ENCODE data around the gene ZNF717. TPM values are rescaled to one million over a fixed set of nuclear protein-coding genes. Genes with fewer than 3 reads are reported as not detected.
"Not testable (repeated sequence)": the region's sequence is repeated elsewhere in the genome, so short reads cannot be mapped to it uniquely, and the experiment has no call there.

The ZNF717 gene
- total and polyA plus RNA-seq, 3 experiments from 2014 or later, result 6.1 to 7.3 (median 7.2) TPM

GRCh38 chr3:75771631-75772030 lies 13.7 kb downstream of the ZNF717 start:
- POLR2A ChIA-PET; H3K4me3 ChIP-seq (ENCODE audit: low read length); H3K27me3 ChIP-seq (ENCODE audit: insufficient read depth, low read length, poor library complexity, severe bottlenecking); H3K4me1 Mint-ChIP-seq; DNase-seq; H3K27ac ChIP-seq (ENCODE audit: low read depth, low read length); H3K27me3 Mint-ChIP-seq; H3K36me3 ChIP-seq (ENCODE audit: insufficient read depth, low read length); H3K27ac Mint-ChIP-seq; H3K4me3 Mint-ChIP-seq; H3K9me3 ChIP-seq (ENCODE audit: low read length); CTCF ChIA-PET; H3K4me1 ChIP-seq (ENCODE audit: insufficient read depth, low read length): not testable (repeated sequence)
- Mint-ChIP-seq H3K9me3 (peaks cover 0 to 39% (median 27%) of the 10 kb centered on the region in 5 donors), H3K36me3 (peaks cover 14 to 52% (median 48%) of the 10 kb centered on the region in 3 donors)

GRCh38 chr3:75768303-75769017 lies 16.9 kb downstream of the ZNF717 start:
- H3K27me3 Mint-ChIP-seq, result no peaks in the 10 kb centered on the region

GRCh38 chr3:75737831-75738493 lies 47.4 kb downstream of the ZNF717 start:
- Histone ChIP-seq H3K27me3 (ENCODE audit: insufficient read depth, low read length, poor library complexity, severe bottlenecking) (no peaks in the 10 kb centered on the region), H3K27ac (ENCODE audit: low read depth, low read length) (no peak overlapping the region), H3K36me3 (ENCODE audit: insufficient read depth, low read length) (peaks cover 8% of the 10 kb centered on the region), H3K9me3 (ENCODE audit: low read length) (peaks cover 62% of the 10 kb centered on the region), H3K4me1 (ENCODE audit: insufficient read depth, low read length) (no peaks in the 10 kb centered on the region), H3K4me3 (ENCODE audit: low read length) (no peak overlapping the region)
- Mint-ChIP-seq H3K4me3 (no peak overlapping the region), H3K36me3 (peaks cover 6 to 85% (median 73%) of the 10 kb centered on the region in 3 donors), H3K4me1 (peaks cover 0 to 2% (median 0%) of the 10 kb centered on the region in 3 donors), H3K27me3 (no peaks in the 10 kb centered on the region), H3K9me3 (peaks cover 22 to 98% (median 91%) of the 10 kb centered on the region in 5 donors), H3K27ac (no peak overlapping the region)
- POLR2A ChIA-PET, result no interaction called here
- no peak for DNase-seq
- CTCF ChIA-PET, result no interaction called here

More at GRCh38 chr3:75768303-75769017, 16.9 kb downstream of the ZNF717 start:
- H3K27me3 ChIP-seq (ENCODE audit: insufficient read depth, low read length, poor library complexity, severe bottlenecking), result no peaks in the 10 kb centered on the region
- no peak for DNase-seq
- H3K9me3 ChIP-seq (ENCODE audit: low read length), result no peaks in the 10 kb centered on the region
- no peaks in the 10 kb centered on the region for H3K36me3 ChIP-seq (ENCODE audit: insufficient read depth, low read length)
- no peak overlapping the region for H3K4me3 ChIP-seq (ENCODE audit: low read length)
- peaks cover 23 to 76% (median 68%) of the 10 kb centered on the region in 3 donors for H3K36me3 Mint-ChIP-seq
- H3K27ac ChIP-seq (ENCODE audit: low read depth, low read length), result no peak overlapping the region
- peaks cover 11 to 65% (median 47%) of the 10 kb centered on the region in 5 donors for H3K9me3 Mint-ChIP-seq
- peaks cover 6 to 11% (median 6%) of the 10 kb centered on the region in 3 donors for H3K4me1 Mint-ChIP-seq
- CTCF ChIA-PET, result no interaction called here
- H3K4me1 ChIP-seq (ENCODE audit: insufficient read depth, low read length), result no peaks in the 10 kb centered on the region
- peak overlapping the region in 3 of 7 donors; percentile 22 to 44 (median 37) for H3K4me3 Mint-ChIP-seq
- POLR2A ChIA-PET, result no interaction called here
- H3K27ac Mint-ChIP-seq, result peak overlapping the region in 1 of 8 donors; percentile 61

GRCh38 chr3:75727985-75728384 lies 57.4 kb downstream of the ZNF717 start:
- H3K4me3 ChIP-seq (ENCODE audit: low read length), result no peak overlapping the region
- no peaks in the 10 kb centered on the region for H3K36me3 ChIP-seq (ENCODE audit: insufficient read depth, low read length)
- ChIA-PET POLR2A (no interaction called here), CTCF (no interaction called here)
- H3K36me3 Mint-ChIP-seq, result peaks cover 9 to 70% (median 62%) of the 10 kb centered on the region in 3 donors
- peaks cover 0 to under 1% (median 0%) of the 10 kb centered on the region in 3 donors for H3K4me1 Mint-ChIP-seq
- no peak for DNase-seq
- H3K4me3 Mint-ChIP-seq, result peak overlapping the region in 1 of 7 donors; percentile 29
- H3K27me3 Mint-ChIP-seq, result no peaks in the 10 kb centered on the region
- peaks cover 60 to 96% (median 92%) of the 10 kb centered on the region in 5 donors for H3K9me3 Mint-ChIP-seq
- H3K9me3 ChIP-seq (ENCODE audit: low read length), result peaks cover 12% of the 10 kb centered on the region
- no peaks in the 10 kb centered on the region for H3K27me3 ChIP-seq (ENCODE audit: insufficient read depth, low read length, poor library complexity, severe bottlenecking)
- H3K4me1 ChIP-seq (ENCODE audit: insufficient read depth, low read length), result no peaks in the 10 kb centered on the region
- H3K27ac Mint-ChIP-seq, result no peak overlapping the region
- H3K27ac ChIP-seq (ENCODE audit: low read depth, low read length), result no peak overlapping the region

GRCh38 chr3:75692061-75692460 lies 93.3 kb downstream of the ZNF717 start:
- peaks cover 22 to 42% (median 38%) of the 10 kb centered on the region in 5 donors for H3K9me3 Mint-ChIP-seq
- DNase-seq, result no peak
- no peaks in the 10 kb centered on the region for H3K4me1 Mint-ChIP-seq
- no peak overlapping the region for H3K4me3 ChIP-seq (ENCODE audit: low read length)
- H3K9me3 ChIP-seq (ENCODE audit: low read length), result peaks cover under 1% of the 10 kb centered on the region
- no peaks in the 10 kb centered on the region for H3K4me1 ChIP-seq (ENCODE audit: insufficient read depth, low read length)
- H3K36me3 Mint-ChIP-seq, result peaks cover 0 to 2% (median 0%) of the 10 kb centered on the region in 3 donors
- no peaks in the 10 kb centered on the region for H3K27me3 Mint-ChIP-seq
- no peak overlapping the region for H3K27ac ChIP-seq (ENCODE audit: low read depth, low read length)
- H3K27me3 ChIP-seq (ENCODE audit: insufficient read depth, low read length, poor library complexity, severe bottlenecking), result no peaks in the 10 kb centered on the region
- CTCF ChIA-PET, result no interaction called here
- H3K4me3 Mint-ChIP-seq, result no peak overlapping the region
- POLR2A ChIA-PET, result no interaction called here
- H3K27ac Mint-ChIP-seq, result no peak overlapping the region
- no peaks in the 10 kb centered on the region for H3K36me3 ChIP-seq (ENCODE audit: insufficient read depth, low read length)

GRCh38 chr3:75687323-75687722 lies 98.0 kb downstream of the ZNF717 start:
- no peak for DNase-seq
- Histone ChIP-seq H3K36me3 (ENCODE audit: insufficient read depth, low read length) (no peaks in the 10 kb centered on the region), H3K27me3 (ENCODE audit: insufficient read depth, low read length, poor library complexity, severe bottlenecking) (no peaks in the 10 kb centered on the region), H3K27ac (ENCODE audit: low read depth, low read length) (no peak overlapping the region), H3K9me3 (ENCODE audit: low read length) (no peaks in the 10 kb centered on the region), H3K4me3 (ENCODE audit: low read length) (no peak overlapping the region), H3K4me1 (ENCODE audit: insufficient read depth, low read length) (no peaks in the 10 kb centered on the region)
- H3K4me3 Mint-ChIP-seq, result no peak overlapping the region
- H3K4me1 Mint-ChIP-seq, result no peaks in the 10 kb centered on the region
- no peak overlapping the region for H3K27ac Mint-ChIP-seq
- H3K9me3 Mint-ChIP-seq, result peaks cover 24 to 42% (median 31%) of the 10 kb centered on the region in 5 donors
- ChIA-PET CTCF (no interaction called here), POLR2A (no interaction called here)
- no peaks in the 10 kb centered on the region for H3K27me3 Mint-ChIP-seq
- H3K36me3 Mint-ChIP-seq, result no peaks in the 10 kb centered on the region

Other genes with a start within 250 kb of the ZNF717 start
- gene FRG2C, start 121.2 kb downstream of the ZNF717 start, total RNA-seq, result not detected
- gene FRG2C, start 121.2 kb downstream of the ZNF717 start, polyA plus RNA-seq, result not detected

Data from CD8-positive, alpha-beta memory T cell (primary cell).